Articular chondrocyte of knee joint (primary cell): ENCODE results near the gene CEACAM6. TPM values are rescaled to one million over a fixed set of nuclear protein-coding genes. Genes with fewer than 3 reads are reported as not detected.

Experiments used
- total RNA-seq: library from RNA; depleted of rRNA; stranded (reverse); fragments of >200 nt; gene quantifications from 2 replicates; pipeline ENCODE4 v1.2.3, GENCODE V29; 2012

CEACAM6 gene
- not detected in 2 replicates for total RNA-seq

DNA sequence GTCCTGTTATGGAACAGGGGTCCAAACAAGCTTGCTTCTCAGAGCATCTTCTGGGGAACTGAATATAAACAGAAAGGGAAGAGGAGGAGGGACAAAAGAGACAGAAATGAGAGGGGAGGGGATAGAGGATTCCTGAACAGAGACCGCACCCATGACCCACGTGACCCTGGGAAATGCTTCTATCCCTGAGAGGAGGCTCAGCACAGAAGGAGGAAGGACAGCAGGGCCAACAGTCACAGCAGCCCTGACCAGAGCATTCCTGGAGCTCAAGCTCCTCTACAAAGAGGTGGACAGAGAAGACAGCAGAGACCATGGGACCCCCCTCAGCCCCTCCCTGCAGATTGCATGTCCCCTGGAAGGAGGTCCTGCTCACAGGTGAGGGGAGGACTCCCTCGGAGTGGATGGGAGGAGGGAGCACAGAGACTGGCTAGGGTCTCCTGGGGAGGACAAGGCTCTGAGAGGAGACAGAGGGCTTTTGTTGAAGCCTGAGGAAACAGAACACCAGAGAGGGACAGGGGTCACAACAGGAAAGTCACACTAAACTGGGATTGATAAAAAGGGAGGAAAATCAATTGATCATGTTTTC lies at the start of gene CEACAM6:
CEACAM6 (plus strand) TSS at position 203 of the 586 bp plus-strand sequence; CDS start at position 312, 109 bp downstream.

DNA sequence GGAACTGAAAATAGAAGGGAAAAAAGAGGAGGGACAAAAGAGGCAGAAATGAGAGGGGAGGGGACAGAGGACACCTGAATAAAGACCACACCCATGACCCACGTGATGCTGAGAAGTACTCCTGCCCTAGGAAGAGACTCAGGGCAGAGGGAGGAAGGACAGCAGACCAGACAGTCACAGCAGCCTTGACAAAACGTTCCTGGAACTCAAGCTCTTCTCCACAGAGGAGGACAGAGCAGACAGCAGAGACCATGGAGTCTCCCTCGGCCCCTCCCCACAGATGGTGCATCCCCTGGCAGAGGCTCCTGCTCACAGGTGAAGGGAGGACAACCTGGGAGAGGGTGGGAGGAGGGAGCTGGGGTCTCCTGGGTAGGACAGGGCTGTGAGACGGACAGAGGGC lies 46.8 kb upstream of the CEACAM6 start, which contains the start of gene CEACAM5:
CEACAM5 (plus strand) TSS at position 146 of the 400 bp plus-strand sequence; CDS start at position 252, 106 bp downstream.

DNA sequence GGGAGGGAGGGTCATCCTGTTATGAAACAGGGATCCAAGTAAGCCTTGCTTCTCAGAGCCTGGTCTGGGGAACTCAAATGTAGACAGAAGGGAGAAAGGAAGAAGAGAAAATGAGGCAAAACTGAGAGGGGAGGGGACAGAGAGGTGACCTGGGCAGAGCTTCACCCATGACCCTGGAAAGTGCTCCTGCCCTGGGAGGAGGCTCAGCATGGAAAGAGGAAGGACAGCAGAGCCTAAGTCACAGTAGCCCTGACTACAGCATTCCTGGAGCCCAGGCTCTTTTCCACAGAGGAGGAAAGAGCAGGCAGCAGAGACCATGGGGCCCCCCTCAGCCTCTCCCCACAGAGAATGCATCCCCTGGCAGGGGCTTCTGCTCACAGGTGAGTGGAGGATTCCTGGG lies 41.0 kb downstream of the CEACAM6 start, which contains the start of gene CEACAM3:
CEACAM3 (plus strand) TSS at position 226 of the 400 bp plus-strand sequence; CDS start at position 317, 91 bp downstream.

Other genes starting within 250 kb of the CEACAM6 start
- gene CEACAM21, start 179.4 kb upstream of the CEACAM6 start, total RNA-seq, result not detected in 2 replicates
- not detected in 2 replicates for gene CEACAM4, start 128.5 kb upstream of the CEACAM6 start, total RNA-seq
- not detected in 2 replicates for gene CEACAM7, start 67.3 kb upstream of the CEACAM6 start, total RNA-seq
- gene CEACAM5, start 46.9 kb upstream of the CEACAM6 start, total RNA-seq, result not detected in 2 replicates
- not detected in 2 replicates for gene CEACAM3, start 41.1 kb downstream of the CEACAM6 start, total RNA-seq
- not detected in 2 replicates for gene LYPD4, start 89.2 kb downstream of the CEACAM6 start, total RNA-seq
- gene DMRTC2, start 89.5 kb downstream of the CEACAM6 start, total RNA-seq, result not detected in 2 replicates
- gene RPS19, start 104.7 kb downstream of the CEACAM6 start, total RNA-seq, result 776 and 788 TPM in 2 replicates
- not detected in 2 replicates for gene CD79A, start 121.7 kb downstream of the CEACAM6 start, total RNA-seq
- gene ARHGEF1, start 127.7 kb downstream of the CEACAM6 start, total RNA-seq, result 27.0 and 28.2 TPM in 2 replicates
- 0.11 TPM in 1 of 2 replicates, not detected in the other for gene ERFL, start 172.9 kb downstream of the CEACAM6 start, total RNA-seq
- 95.6 and 100 TPM in 2 replicates for gene RABAC1, start 203.8 kb downstream of the CEACAM6 start, total RNA-seq
- gene ATP1A3, start 238.7 kb downstream of the CEACAM6 start, total RNA-seq, result 0.52 and 0.65 TPM in 2 replicates